T-helper 2 cell treated with Interferon-gamma antibody and Interleukin-4, amounts not matched to agents 100 ng/mL and 5 ng/mL, for 36 hours (primary cell): Measurements from ENCODE around the gene GCG. TPM values are rescaled to one million over a fixed set of nuclear protein-coding genes. Genes with fewer than 3 reads are reported as not detected.

Experiments used
- intact Hi-C: fragments of 100-400 bp; cut with micrococcal nuclease; formaldehyde crosslinking; loops from one replicate; pipeline ENCODE4 v1.15.1; 2023
- total RNA-seq: library from RNA; stranded (reverse); gene quantifications from 2 replicates; pipeline ENCODE4 v1.2.3, GENCODE V29; 2022

The GCG gene
- total RNA-seq, 1 donor from 2014 or later: not detected

GRCh38 chr2:162103443-162104009 lies 48.5 kb downstream of the GCG start:
- intact Hi-C loops: no loop called here

GRCh38 chr2:162100579-162100978 lies 51.5 kb downstream of the GCG start:
- intact Hi-C loops: no loop called here

GRCh38 chr2:162099836-162100235 lies 52.2 kb downstream of the GCG start:
- intact Hi-C loops: no loop called here

Other genes with a start within 250 kb of the GCG start
- 137 and 138 TPM in 2 replicates for gene DPP4, start 78.0 kb downstream of the GCG start, total RNA-seq
- gene FAP, start 91.2 kb upstream of the GCG start, total RNA-seq: not detected in 2 replicates
- gene IFIH1, start 166.4 kb upstream of the GCG start, total RNA-seq: 31.8 and 33.3 TPM in 2 replicates
- gene GCA, start 191.9 kb upstream of the GCG start, total RNA-seq: 10.2 and 11.3 TPM in 2 replicates